Activated CD4-positive, alpha-beta T cell treated with anti-CD3 and anti-CD28 coated beads for 24 hours (primary cell): ENCODE measurements around the gene GRAMD4.

Experiments used
- DNase-seq, 2 donors: peaks; one replicate each; pipeline ENCODE4 v3.0.0-alpha.2; 2020; ENCODE audit warnings: low read depth in 2 of 2

The GRAMD4 gene

GRCh38 chr22:46688949-46689348, 68.8 kb downstream of the GRAMD4 start:
- DNase-seq = no peak

- no peak for DNase-seq
Observed at GRCh38 chr22:46690146-46690545, 70.0 kb downstream of the GRAMD4 start.

- no peak for DNase-seq
Observed at GRCh38 chr22:46691571-46691970, 71.4 kb downstream of the GRAMD4 start.

GRCh38 chr22:46693634-46694415, 73.6 kb downstream of the GRAMD4 start:
- DNase-seq = no peak

GRCh38 chr22:46694416-46695170, 74.4 kb downstream of the GRAMD4 start:
- DNase-seq = no peak

GRCh38 chr22:46695346-46696228, 75.4 kb downstream of the GRAMD4 start:
- DNase-seq = no peak

GRCh38 chr22:46696229-46696518, 76.0 kb downstream of the GRAMD4 start:
- no peak for DNase-seq

GRCh38 chr22:46696614-46697013, 76.4 kb downstream of the GRAMD4 start:
- DNase-seq = no peak

- no peak for DNase-seq
Observed at GRCh38 chr22:46697811-46698515, 77.8 kb downstream of the GRAMD4 start.

GRCh38 chr22:46699091-46699490, 78.9 kb downstream of the GRAMD4 start:
- no peak for DNase-seq

- DNase-seq = no peak
Observed at GRCh38 chr22:46701262-46701661, 81.1 kb downstream of the GRAMD4 start.

- DNase-seq = no peak
Observed at GRCh38 chr22:46703171-46703995, 83.2 kb downstream of the GRAMD4 start.

- DNase-seq = no peak
Observed at GRCh38 chr22:46703996-46704370, 83.8 kb downstream of the GRAMD4 start.

- no peak for DNase-seq
Observed at GRCh38 chr22:46706060-46706459, 85.9 kb downstream of the GRAMD4 start.

GRCh38 chr22:46707305-46707704, 87.1 kb downstream of the GRAMD4 start:
- DNase-seq = no peak

- no peak for DNase-seq
Observed at GRCh38 chr22:46707827-46708570, 87.8 kb downstream of the GRAMD4 start.

GRCh38 chr22:46708766-46709330, 88.7 kb downstream of the GRAMD4 start:
- no peak for DNase-seq

GRCh38 chr22:46710806-46711205, 90.6 kb downstream of the GRAMD4 start:
- no peak for DNase-seq

GRCh38 chr22:46712288-46712687, 92.1 kb downstream of the GRAMD4 start:
- no peak for DNase-seq

GRCh38 chr22:46714550-46714949, 94.4 kb downstream of the GRAMD4 start:
- no peak for DNase-seq
